ENCODE results near the gene THOC2. TPM values are rescaled to one million over a fixed set of nuclear protein-coding genes. Genes with fewer than 3 reads are reported as not detected.

The THOC2 gene
- total and polyA plus RNA-seq, 9 of the 15 experiments (the other 6 are each of a cell fraction or from before 2014, with no cell fraction given), result 131 to 234 (median 192) TPM

- TF ChIP-seq CREB1 (IDR thresholded peaks at IDR 0.05) (peak; percentile 50; the same call in 1 of the 2 replicates), CREB1 (CRISPR knock-in tag; IDR thresholded peaks at IDR 0.05) (no peak), PHF21A (IDR thresholded peaks at IDR 0.05; ENCODE audit: borderline replicate concordance, low read depth) (no peak), RBM39 (optimal IDR thresholded peaks at IDR 0.05; ENCODE audit: low read depth, low read length) (no peak), CCNT2 (IDR thresholded peaks at IDR 0.05; ENCODE audit: borderline replicate concordance, extremely low read depth, insufficient read length, low read depth, low read length) (no peak), CAMTA2 (CRISPR knock-in tag; conservative IDR thresholded peaks at IDR 0.05) (no peak), MECOM (CRISPR knock-in tag; IDR thresholded peaks at IDR 0.05) (no peak), ARNT (IDR thresholded peaks at IDR 0.05) (peak in 1 of 2 experiments; percentile 10; a peak in 1 of 4 replicates), ESRRB (CRISPR knock-in tag; IDR thresholded peaks at IDR 0.05; ENCODE audit: borderline replicate concordance) (no peak), ETV6 (IDR thresholded peaks at IDR 0.05; ENCODE audit: borderline replicate concordance in 1 of 2, low read depth in 2 of 2, low read length in 1 of 2) (no peak), ETV6 (CRISPR knock-in tag; IDR thresholded peaks at IDR 0.05; ENCODE audit: borderline replicate concordance) (no peak), HEY1 (CRISPR knock-in tag; IDR thresholded peaks at IDR 0.05; ENCODE audit: borderline replicate concordance) (no peak), MCM2 (IDR thresholded peaks at IDR 0.05; ENCODE audit: low read depth) (no peak), ZNF76 (CRISPR knock-in tag; IDR thresholded peaks at IDR 0.05; ENCODE audit: borderline replicate concordance) (no peak), RERE (CRISPR knock-in tag; IDR thresholded peaks at IDR 0.05; ENCODE audit: borderline replicate concordance) (no peak), CHD1 (IDR thresholded peaks at IDR 0.05; ENCODE audit: low read length) (no peak)
- TF ChIP-seq, protein P1, sequence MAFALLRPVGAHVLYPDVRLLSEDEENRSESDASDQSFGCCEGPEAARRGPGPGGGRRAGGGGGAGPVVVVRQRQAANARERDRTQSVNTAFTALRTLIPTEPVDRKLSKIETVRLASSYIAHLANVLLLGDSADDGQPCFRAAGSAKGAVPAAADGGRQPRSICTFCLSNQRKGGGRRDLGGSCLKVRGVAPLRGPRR (CRISPR knock-in tag; IDR thresholded peaks at IDR 0.05), result no peak
- TF ChIP-seq, protein P2, sequence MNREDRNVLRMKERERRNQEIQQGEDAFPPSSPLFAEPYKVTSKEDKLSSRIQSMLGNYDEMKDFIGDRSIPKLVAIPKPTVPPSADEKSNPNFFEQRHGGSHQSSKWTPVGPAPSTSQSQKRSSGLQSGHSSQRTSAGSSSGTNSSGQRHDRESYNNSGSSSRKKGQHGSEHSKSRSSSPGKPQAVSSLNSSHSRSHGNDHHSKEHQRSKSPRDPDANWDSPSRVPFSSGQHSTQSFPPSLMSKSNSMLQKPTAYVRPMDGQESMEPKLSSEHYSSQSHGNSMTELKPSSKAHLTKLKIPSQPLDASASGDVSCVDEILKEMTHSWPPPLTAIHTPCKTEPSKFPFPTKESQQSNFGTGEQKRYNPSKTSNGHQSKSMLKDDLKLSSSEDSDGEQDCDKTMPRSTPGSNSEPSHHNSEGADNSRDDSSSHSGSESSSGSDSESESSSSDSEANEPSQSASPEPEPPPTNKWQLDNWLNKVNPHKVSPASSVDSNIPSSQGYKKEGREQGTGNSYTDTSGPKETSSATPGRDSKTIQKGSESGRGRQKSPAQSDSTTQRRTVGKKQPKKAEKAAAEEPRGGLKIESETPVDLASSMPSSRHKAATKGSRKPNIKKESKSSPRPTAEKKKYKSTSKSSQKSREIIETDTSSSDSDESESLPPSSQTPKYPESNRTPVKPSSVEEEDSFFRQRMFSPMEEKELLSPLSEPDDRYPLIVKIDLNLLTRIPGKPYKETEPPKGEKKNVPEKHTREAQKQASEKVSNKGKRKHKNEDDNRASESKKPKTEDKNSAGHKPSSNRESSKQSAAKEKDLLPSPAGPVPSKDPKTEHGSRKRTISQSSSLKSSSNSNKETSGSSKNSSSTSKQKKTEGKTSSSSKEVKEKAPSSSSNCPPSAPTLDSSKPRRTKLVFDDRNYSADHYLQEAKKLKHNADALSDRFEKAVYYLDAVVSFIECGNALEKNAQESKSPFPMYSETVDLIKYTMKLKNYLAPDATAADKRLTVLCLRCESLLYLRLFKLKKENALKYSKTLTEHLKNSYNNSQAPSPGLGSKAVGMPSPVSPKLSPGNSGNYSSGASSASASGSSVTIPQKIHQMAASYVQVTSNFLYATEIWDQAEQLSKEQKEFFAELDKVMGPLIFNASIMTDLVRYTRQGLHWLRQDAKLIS (CRISPR knock-in tag; IDR thresholded peaks at IDR 0.05), result no peak
Observed at GRCh38 chrX:123732670-123733363, at the start of gene THOC2 (continued).
